GM12878 (cell line): Measurements from ENCODE around the gene PROSER2. TPM values are rescaled to one million over a fixed set of nuclear protein-coding genes. Genes with fewer than 3 reads are reported as not detected.

Experiments used
- ATAC-seq: fragments of 200-7000 bp; cut with Tn5 transposase; 3 replicates; pipeline ENCODE4 v1.9.1; 2020; ENCODE audit warnings: mild to moderate bottlenecking, moderate library complexity
- BruUV-seq: library from RNA; stranded (reverse); fragments of 400-500 nt; replicated peaks from 2 replicates; lab custom pipeline; 2021; lab: Mats Ljungman, UMichigan
- CTCF ChIA-PET: fragments of 300-600 bp; sonication (Branson Sonifier 250); formaldehyde crosslinking; extraction: SDS; loops from one replicate; lab custom pipeline; 2021; ENCODE audit warnings: inconsistent platforms; lab: Yijun Ruan, JAX
- POLR2A ChIA-PET: fragments of 350-600 bp; formaldehyde crosslinking; extraction: SDS; loops from one replicate; lab custom pipeline; 2021; ENCODE audit warnings: inconsistent platforms; lab: Charles Lee
- RAD21 ChIA-PET: fragments of 300-600 bp; sonication (Branson Sonifier 250); formaldehyde crosslinking; loops from one replicate; lab custom pipeline; 2023; ENCODE audit warnings: antibody characterized with exemption; ENCODE audit not compliant: unreplicated experiment; lab: Charles Lee
- SMC1A ChIA-PET: fragments of 300-600 bp; sonication (Branson Sonifier 250); formaldehyde crosslinking; loops from one replicate; lab custom pipeline; 2023; ENCODE audit not compliant: unreplicated experiment, uncharacterized antibody; lab: Charles Lee
- DNase-seq: peaks from one replicate; pipeline ENCODE4 v3.0.0-alpha.2; 2011; ENCODE audit warnings: low read depth, low spot score
- FAIRE-seq: peaks from 3 replicates; lab custom pipeline; 2011; peaks lifted over from hg19 to GRCh38; lab: Jason Lieb, UNC
- H2AFZ ChIP-seq: 2 replicates; pipeline ENCODE4 v1.6.0; 2011; ENCODE audit warnings: low read depth, low read length, control low read depth; ENCODE audit not compliant: control insufficient read depth
- H3K27ac ChIP-seq: 2 replicates; pipeline ENCODE4 v1.5.1; 2011; ENCODE audit warnings: control low read depth; ENCODE audit not compliant: control insufficient read depth, insufficient read depth
- H3K27me3 ChIP-seq, 2 experiments: replicated peaks in 1 of 2; 2 replicates each; pipeline versions ENCODE4 v1.6.0 to v1.6.1; 2011; ENCODE audit warnings: low read length in 1 of 2; ENCODE audit not compliant: control insufficient read depth in 2 of 2, insufficient read depth in 2 of 2
- H3K36me3 ChIP-seq, 2 experiments: 2 replicates each; pipeline ENCODE4 v1.5.1; 2011; ENCODE audit warnings: low read length in 1 of 2; ENCODE audit not compliant: control insufficient read depth in 2 of 2, insufficient read depth in 2 of 2
- H3K4me1 ChIP-seq: 2 replicates; pipeline ENCODE4 v1.6.1; 2011; ENCODE audit warnings: mild to moderate bottlenecking, low read length, moderate library complexity, mixed read lengths; ENCODE audit not compliant: control insufficient read depth, insufficient read depth
- H3K4me2 ChIP-seq: 2 replicates; pipeline ENCODE4 v1.6.0; 2011; ENCODE audit warnings: control low read depth; ENCODE audit not compliant: control insufficient read depth, insufficient read depth
- H3K4me3 ChIP-seq: fragments of 200-600 bp; sonication (generic); 2 replicates; pipeline ENCODE4 v1.5.1; 2016
- H3K79me2 ChIP-seq: 2 replicates; pipeline ENCODE4 v1.6.0; 2011; ENCODE audit warnings: low read length; ENCODE audit not compliant: control insufficient read depth, insufficient read depth
- H3K9ac ChIP-seq: 2 replicates; pipeline ENCODE4 v1.8.0; 2011; ENCODE audit warnings: low read length, control low read depth, mixed read lengths; ENCODE audit not compliant: control insufficient read depth, insufficient read depth
- H3K9me3 ChIP-seq: replicated peaks from 3 replicates; pipeline ENCODE4 v1.5.1; 2011; ENCODE audit warnings: mild to moderate bottlenecking, low read length; ENCODE audit not compliant: control insufficient read depth, insufficient read depth
- H4K20me1 ChIP-seq: 2 replicates; pipeline ENCODE4 v1.6.0; 2011; ENCODE audit not compliant: control insufficient read depth, insufficient read depth
- BRCA1 ChIP-seq: IDR thresholded peaks from 2 replicates; pipeline ENCODE4 v1.6.1; 2011; ENCODE audit warnings: low read depth, low read length, improper control_type of control experiment
- EZH2 ChIP-seq: IDR thresholded peaks from 2 replicates; pipeline ENCODE4 v1.6.1; 2012; ENCODE audit warnings: low read depth, mild to moderate bottlenecking, control low read depth, inconsistent platforms, low read length, borderline replicate concordance; ENCODE audit not compliant: control insufficient read depth
- FOXK2 ChIP-seq: fragments of 450-650 bp; IDR thresholded peaks from 2 replicates; pipeline ENCODE4 v1.6.1; 2017; ENCODE audit warnings: mild to moderate bottlenecking, moderate library complexity
- HDAC2 ChIP-seq: fragments of 200-600 bp; sonication (generic); IDR thresholded peaks from 2 replicates; pipeline ENCODE4 v1.6.1; 2017
- NFYB ChIP-seq: IDR thresholded peaks from 2 replicates; pipeline ENCODE4 v1.6.1; 2011; ENCODE audit warnings: low read depth, mild to moderate bottlenecking, low read length, improper control_type of control experiment, moderate library complexity; ENCODE audit not compliant: insufficient read depth
- NR2C1 ChIP-seq: fragments of 450-650 bp; IDR thresholded peaks from 2 replicates; pipeline ENCODE4 v1.6.1; 2017; ENCODE audit warnings: antibody characterized with exemption, mild to moderate bottlenecking, moderate library complexity
- RELB ChIP-seq: fragments of 450-650 bp; IDR thresholded peaks from 2 replicates; pipeline ENCODE4 v1.6.1; 2017; ENCODE audit warnings: low read depth, mild to moderate bottlenecking, moderate library complexity
- STAT1 ChIP-seq: fragments of 450-650 bp; conservative IDR thresholded peaks from 2 replicates; pipeline ENCODE4 v1.6.1; 2014; ENCODE audit warnings: antibody characterized with exemption, mild to moderate bottlenecking
- TARDBP ChIP-seq: IDR thresholded peaks from 2 replicates; pipeline ENCODE4 v1.6.1; 2016; ENCODE audit warnings: borderline replicate concordance
- ZBED1 ChIP-seq: IDR thresholded peaks from 2 replicates; pipeline ENCODE4 v1.6.1; 2016; ENCODE audit warnings: borderline replicate concordance
- ZBTB4 ChIP-seq: fragments of 450-650 bp; formaldehyde crosslinking; IDR thresholded peaks from 2 replicates; pipeline ENCODE4 v1.4.0; 2022; ENCODE audit warnings: mild to moderate bottlenecking, moderate library complexity
- ZNF217 ChIP-seq: fragments of 450-650 bp; IDR thresholded peaks from 2 replicates; pipeline ENCODE4 v1.6.1; 2017; ENCODE audit warnings: antibody characterized with exemption, mild to moderate bottlenecking
- ZNF384 ChIP-seq: IDR thresholded peaks from 2 replicates; pipeline ENCODE4 v1.6.1; 2012; ENCODE audit warnings: low read depth, mild to moderate bottlenecking, low read length, improper control_type of control experiment, borderline replicate concordance
- ZNF622 ChIP-seq: fragments of 450-650 bp; IDR thresholded peaks from 2 replicates; pipeline ENCODE4 v1.6.1; 2017; ENCODE audit warnings: mild to moderate bottlenecking, inconsistent platforms
- ZSCAN29 ChIP-seq: fragments of 450-650 bp; IDR thresholded peaks from 2 replicates; pipeline ENCODE4 v1.6.1; 2017; ENCODE audit warnings: mild to moderate bottlenecking, moderate library complexity
- WGBS: methylation state at CpG from one replicate; pipeline ENCODE4 v1.1.6; 2016; ENCODE audit warnings: low lambda C conversion rate; ENCODE audit not compliant: insufficient replicate concordance, insufficient coverage; ENCODE audit errors: missing lambda C conversion rate; 5-methylcytosine and 5-hydroxymethylcytosine counted together
- in situ Hi-C: fragments of 300-500 bp; cut with MboI; formaldehyde crosslinking; loops from 9 replicates; pipeline ENCODE4 v1.14.3; 2018; ENCODE audit warnings: mixed read lengths
- intact Hi-C: fragments of 100-400 bp; cut with micrococcal nuclease; formaldehyde crosslinking; loops from one replicate; pipeline ENCODE4 v1.14.2; 2022; ENCODE audit not compliant: unreplicated experiment
- polyA plus RNA-seq, 11 experiments: library from polyadenylated mRNA; depleted of rRNA in 4 of 11; unstranded in 6 of 11; stranded (reverse) in 5 of 11; fragments of >200 nt; fragmentation: Nextera tagmentation in 4 of 11; fragmentation: Illumina TruSeq in 1 of 11; extraction: Ambion mirVana in 4 of 11; extraction: Trizol in 1 of 11; gene quantifications; 1 replicate in 1 of 11; 2 replicates in 10 of 11; pipeline versions ENCODE4 v1.2.1 to v1.2.3, GENCODE V29; 2011 to 2016; ENCODE audit warnings: inconsistent platforms in 2 of 11, missing spikeins in 2 of 11, low read depth in 1 of 11
- total RNA-seq, 4 experiments: library from RNA; depleted of rRNA in 3 of 4; stranded (reverse); fragments of >200 nt in 3 of 4; fragmentation: Illumina TruSeq in 1 of 4; extraction: Trizol in 1 of 4; gene quantifications; 2 replicates each; pipeline versions ENCODE4 v1.2.1 to v1.2.3, GENCODE V29; 2013 to 2021
- TF ChIP-seq, protein P1 (sequence below): fragments of 450-650 bp; IDR thresholded peaks from 2 replicates; pipeline ENCODE4 v1.6.1; 2014; ENCODE audit warnings: mild to moderate bottlenecking
- TF ChIP-seq, protein P2 (sequence below): IDR thresholded peaks from 2 replicates; pipeline ENCODE4 v1.6.1; 2011; ENCODE audit warnings: low read depth, low read length, improper control_type of control experiment, borderline replicate concordance

Gene PROSER2
- total and polyA plus RNA-seq, 10 of the 15 experiments (the other 5 are each of a cell fraction or from before 2014, with no cell fraction given): 0.04 to 0.25 (median 0.07) TPM; not detected in 6

GRCh38 chr10:11789306-11789705 lies 33.9 kb upstream of the PROSER2 start (continued):
- TF ChIP-seq TARDBP (no peak), ZNF384 (no peak), NFYB (no peak)

DNA sequence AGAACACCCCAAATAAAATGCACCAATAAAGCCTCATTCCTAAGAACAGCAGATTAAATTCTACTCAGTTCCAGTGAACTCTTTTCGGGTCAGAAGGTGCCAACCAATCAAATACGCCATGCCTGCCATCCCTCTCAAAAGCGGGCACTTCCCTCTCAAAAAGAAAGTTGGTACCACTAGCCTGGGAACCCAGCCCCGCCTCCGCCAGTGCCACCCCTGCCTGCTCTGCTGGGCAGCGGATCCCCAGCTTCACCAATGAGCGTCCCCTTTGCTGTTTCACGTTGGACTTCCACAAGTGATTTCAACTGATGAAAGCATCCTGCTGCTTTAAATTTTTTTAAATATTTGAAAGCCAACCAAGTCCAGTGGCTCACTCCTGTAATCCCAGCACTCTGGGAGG lies 33.2 kb upstream of the PROSER2 start:
- SMC1A ChIA-PET: interaction anchor here (0.7 kb wide), 1 partner anchor 200 kb away, joined by 3 read pairs; no protein-coding TSS in a partner anchor
- in situ Hi-C loops (no loop called here), intact Hi-C loops (no loop called here)
- Histone ChIP-seq H3K27me3 (no peaks in the 10 kb centered on the region; a peak in 2 of 4 replicates), H3K4me3 (no peak overlapping the region), H3K4me1 (no peaks in the 10 kb centered on the region), H3K79me2 (no peaks in the 10 kb centered on the region), H3K9me3 (no peaks in the 10 kb centered on the region), H3K36me3 (no peaks in the 10 kb centered on the region), H3K4me2 (no peak overlapping the region), H3K27ac (no peak overlapping the region), H3K9ac (no peak overlapping the region), H4K20me1 (no peaks in the 10 kb centered on the region), H2AFZ (no peak overlapping the region)
- BruUV-seq: no TSS peak
- POLR2A ChIA-PET: no interaction called here
- RAD21 ChIA-PET: interaction anchor here (1.4 kb wide), 1 partner anchor 196 kb away, joined by 5 read pairs; no protein-coding TSS in a partner anchor
- TF ChIP-seq RELB (no peak), ZNF217 (no peak), ZNF622 (no peak), EZH2 (no peak), HDAC2 (no peak), STAT1 (no peak), ZBED1 (no peak), ZBTB4 (CRISPR knock-in tag) (no peak), FOXK2 (no peak), NR2C1 (no peak), ZSCAN29 (no peak), BRCA1 (no peak)
- TF ChIP-seq, protein P1, sequence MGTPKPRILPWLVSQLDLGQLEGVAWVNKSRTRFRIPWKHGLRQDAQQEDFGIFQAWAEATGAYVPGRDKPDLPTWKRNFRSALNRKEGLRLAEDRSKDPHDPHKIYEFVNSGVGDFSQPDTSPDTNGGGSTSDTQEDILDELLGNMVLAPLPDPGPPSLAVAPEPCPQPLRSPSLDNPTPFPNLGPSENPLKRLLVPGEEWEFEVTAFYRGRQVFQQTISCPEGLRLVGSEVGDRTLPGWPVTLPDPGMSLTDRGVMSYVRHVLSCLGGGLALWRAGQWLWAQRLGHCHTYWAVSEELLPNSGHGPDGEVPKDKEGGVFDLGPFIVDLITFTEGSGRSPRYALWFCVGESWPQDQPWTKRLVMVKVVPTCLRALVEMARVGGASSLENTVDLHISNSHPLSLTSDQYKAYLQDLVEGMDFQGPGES: no peak
- TF ChIP-seq, protein P2, sequence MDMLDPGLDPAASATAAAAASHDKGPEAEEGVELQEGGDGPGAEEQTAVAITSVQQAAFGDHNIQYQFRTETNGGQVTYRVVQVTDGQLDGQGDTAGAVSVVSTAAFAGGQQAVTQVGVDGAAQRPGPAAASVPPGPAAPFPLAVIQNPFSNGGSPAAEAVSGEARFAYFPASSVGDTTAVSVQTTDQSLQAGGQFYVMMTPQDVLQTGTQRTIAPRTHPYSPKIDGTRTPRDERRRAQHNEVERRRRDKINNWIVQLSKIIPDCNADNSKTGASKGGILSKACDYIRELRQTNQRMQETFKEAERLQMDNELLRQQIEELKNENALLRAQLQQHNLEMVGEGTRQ: no peak
- CTCF ChIA-PET: interaction anchor here (1.0 to 2.1 kb wide), 7 partner anchors 9 to 1310 kb away, joined by 3 to 6 read pairs (median 5); partner anchors contain the start of gene OPTN
- no peak for ATAC-seq
- no peak for DNase-seq
- FAIRE-seq: no peak
- WGBS: 29% methylated on average over 8 of the region's 8 CpGs
